NCI-H1930 (cell line): Measurements from ENCODE around the gene PHETA1.
"Not testable (repeated sequence)": the region's sequence is repeated elsewhere in the genome, so short reads cannot be mapped to it uniquely, and the experiment has no call there.

Source experiments
- DNase-seq, 2 experiments: peaks; one replicate each; lab custom pipeline; 2025; lab: John Stamatoyannopoulos, UW

The PHETA1 gene

DNA sequence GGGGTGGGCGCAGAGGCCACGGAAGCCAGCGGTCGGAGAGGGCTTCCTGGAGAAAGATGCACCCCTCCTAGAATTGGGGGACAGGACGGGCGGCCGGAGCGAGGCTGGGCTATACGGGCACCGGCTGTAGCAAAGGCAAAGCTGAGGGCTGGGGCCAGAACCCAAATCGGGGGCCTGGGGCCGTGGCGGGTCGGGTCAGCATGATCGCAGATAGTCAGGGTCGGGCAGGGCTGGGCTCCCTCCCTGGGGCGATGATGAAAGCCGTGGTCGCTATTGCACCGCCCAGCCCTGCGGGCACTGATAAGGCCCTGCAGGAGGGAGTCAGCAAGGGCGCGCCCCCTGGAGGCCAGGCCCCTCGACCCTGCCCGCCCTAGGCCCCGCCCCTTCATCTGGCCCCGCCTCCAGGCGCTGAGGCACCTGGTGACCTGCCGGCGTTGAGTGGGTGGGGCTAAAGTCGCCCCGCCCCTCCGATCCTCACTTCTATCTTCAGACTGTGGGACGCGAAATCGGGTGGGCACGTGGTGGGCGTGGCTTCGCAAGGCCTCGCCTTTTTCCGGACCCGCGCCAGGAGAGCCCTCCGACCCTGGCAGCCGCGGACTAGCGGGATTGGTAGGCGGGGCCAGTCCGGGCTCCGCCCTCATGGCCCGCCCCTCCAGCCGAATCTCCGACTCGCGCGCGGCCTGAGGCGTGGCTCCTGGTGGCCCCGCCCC is 36.4 kb upstream of the PHETA1 start:
- peak; percentile 97 for DNase-seq

DNA sequence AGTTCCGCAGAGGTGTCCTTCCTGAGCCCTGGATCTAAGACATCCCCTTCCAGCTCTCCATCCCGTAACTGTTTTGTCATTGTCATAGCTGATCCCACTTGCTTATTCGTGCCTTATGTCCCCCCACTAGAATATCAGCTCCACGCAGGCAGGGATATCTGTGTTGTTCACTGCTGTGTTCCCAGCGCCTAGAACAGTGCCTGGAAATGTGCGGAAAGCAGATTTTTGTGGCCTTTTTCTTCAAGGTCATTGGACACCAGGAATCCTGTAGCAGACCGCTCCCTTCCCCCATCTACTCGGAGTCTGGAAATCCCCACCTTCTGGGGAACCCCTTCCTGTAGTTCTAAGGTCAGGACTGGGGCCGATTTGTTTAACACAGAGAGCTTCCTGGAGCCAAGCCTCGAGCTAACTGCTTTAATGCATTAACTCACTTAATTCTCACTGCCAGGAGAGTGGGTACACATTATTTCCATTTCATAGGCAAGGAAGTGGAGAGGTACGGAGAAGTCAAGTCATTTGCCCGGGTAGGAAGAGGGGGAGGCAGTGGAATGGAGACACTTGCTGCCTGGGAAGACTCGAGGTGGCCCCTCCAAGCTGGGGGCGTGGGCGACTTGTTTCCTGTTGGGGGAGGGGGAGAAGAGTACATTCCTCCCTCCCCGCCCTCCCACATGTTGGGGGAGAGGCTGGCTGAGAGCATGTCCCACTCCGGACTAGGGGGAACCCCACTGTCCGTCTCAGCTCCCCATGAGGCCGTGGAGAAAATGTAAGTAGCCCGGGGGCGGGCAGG is 35.7 kb upstream of the PHETA1 start:
- no peak for DNase-seq

DNA sequence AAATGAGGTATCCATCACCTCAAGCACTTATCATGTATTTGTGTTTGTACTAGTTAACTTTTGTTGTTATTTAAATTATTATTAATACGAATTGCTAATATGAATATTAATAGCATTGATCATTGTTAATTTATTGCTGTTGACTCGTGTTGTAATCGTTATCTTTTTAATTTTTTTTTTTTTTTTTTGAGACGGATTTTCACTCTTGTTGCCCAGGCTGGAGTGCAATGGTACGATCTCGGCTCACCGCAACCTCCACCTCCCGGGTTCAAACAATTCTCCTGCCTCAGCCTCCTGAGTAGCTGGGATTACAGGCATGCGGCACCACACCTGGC is 33.6 kb upstream of the PHETA1 start:
- DNase-seq = not testable (repeated sequence)

DNA sequence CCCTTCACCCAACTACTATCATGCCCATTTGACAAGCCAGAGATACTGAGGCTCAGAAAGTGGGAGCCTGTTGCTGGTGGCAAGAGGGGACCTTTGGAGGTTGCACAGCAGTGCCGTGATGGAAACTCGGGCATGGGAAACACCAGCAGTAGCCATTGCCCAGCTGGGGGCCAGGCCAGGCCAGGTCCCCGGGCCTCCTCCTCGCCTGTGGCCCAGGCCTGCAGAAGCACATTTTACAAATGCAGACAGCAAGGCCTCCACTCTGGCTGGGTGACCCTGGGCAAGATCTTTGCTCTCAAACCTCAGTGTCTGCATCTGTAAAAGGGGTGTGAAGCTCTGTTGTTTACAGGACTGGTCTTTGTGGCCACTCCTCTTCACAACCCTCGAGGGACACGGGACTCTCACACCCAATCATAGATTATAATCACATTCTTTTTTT is 32.3 kb upstream of the PHETA1 start:
- no peak for DNase-seq

DNA sequence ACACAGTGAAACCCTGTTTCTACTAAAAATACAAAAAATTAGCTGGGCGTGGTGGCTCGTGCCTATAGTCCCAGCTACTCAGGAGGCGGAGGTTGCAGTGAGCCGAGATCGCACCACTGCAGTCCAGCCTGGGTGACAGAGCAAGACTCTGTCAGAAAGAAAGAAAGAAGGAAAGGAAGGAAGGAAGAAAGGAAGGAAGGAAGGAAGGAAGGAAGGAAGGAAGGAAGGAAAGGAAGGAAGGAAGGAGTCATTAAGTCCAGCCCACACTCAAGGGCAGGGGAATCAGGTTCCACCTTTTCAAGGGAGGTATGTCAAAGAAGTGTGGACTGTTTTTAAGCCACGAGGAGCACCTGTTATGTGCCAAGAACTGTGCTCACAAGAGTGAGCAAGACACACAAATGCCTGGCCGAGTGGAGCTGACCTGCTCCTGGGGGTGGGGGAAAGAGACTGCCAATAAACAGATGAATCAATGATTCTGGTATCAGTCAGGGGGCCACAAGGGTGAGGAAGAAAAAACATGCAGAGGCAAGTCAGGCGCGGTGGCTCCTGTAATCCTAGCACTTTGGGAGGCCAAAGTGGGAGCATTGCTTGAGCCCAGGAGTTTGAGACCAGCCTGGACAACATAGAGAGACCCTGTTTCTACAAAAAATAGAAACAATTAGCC is 31.0 kb upstream of the PHETA1 start:
- DNase-seq = not testable (repeated sequence)

DNA sequence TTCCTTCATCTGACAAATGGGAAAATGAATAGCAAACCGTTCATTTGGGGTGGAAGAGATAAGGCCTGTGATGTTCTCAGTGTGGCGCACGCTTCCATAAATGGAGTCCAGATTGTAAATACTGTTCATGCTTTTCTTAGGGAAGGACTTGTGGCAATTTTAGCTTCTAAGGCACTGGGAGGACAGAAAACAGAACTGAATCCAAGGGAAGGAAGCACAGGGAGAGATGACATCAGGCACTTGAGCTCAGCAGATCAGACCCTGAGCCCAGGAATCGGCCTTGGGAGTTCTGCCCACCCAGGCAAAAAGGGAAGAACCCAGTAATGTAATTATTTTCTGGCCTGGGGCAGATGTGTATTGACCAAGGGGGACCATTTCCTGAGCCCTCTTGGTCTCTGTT is 29.6 kb upstream of the PHETA1 start:
- no peak for DNase-seq

DNA sequence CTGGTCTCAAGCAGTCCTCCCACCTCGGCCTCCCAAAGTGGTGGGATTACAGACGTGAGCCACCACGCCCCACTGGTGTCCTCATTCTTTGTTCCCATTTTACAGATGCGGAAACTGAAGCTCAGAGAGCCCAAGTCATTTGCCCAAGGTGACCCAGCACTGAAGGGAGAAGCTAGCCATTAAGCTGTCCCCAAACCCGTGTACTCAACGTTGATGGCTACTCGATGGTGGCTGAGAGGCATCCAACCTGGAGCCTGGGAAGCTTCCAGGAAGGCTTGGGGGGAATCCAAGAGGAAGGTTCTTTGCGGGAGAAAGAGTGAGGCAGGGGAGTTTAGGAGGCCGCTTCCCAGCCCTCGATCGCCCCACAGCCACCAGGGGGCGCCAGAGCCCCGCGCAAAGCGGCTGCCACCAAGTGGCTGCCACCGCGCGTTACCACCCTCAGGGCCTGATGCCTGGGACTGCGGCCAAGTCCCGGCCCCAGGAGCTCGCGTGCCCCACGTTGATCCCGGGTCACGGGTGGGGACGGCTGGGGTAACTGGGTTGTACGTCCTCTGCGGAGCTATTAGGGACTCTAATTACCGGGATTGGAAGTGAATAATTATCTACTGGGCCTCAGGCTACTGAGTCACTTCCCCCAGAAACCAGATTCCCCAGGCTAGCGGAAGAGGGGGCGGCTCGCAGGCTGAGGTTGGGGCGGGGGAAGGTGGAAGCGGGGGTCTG is 28.0 kb upstream of the PHETA1 start:
- peak; percentile 58 to 83 for DNase-seq

DNA sequence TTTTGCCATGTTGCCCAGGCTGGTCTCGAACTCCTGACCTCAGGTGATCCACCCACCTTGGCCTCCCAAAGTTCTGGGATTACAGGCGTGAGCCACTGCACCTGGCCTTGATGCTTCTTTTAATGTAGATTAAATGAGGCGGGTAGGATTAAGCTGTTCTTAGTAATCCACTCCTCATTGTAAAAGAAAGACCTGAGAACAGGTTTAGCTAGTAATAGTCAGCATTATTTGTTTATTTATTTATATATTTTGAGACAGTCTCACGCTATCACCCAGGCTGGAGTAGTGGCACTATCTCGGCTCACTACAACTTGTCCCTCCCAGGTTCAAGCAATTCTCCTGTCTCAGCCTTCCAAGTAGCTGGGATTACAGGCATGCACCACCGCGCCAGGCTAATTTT is 27.4 kb upstream of the PHETA1 start:
- DNase-seq = not testable (repeated sequence)

DNA sequence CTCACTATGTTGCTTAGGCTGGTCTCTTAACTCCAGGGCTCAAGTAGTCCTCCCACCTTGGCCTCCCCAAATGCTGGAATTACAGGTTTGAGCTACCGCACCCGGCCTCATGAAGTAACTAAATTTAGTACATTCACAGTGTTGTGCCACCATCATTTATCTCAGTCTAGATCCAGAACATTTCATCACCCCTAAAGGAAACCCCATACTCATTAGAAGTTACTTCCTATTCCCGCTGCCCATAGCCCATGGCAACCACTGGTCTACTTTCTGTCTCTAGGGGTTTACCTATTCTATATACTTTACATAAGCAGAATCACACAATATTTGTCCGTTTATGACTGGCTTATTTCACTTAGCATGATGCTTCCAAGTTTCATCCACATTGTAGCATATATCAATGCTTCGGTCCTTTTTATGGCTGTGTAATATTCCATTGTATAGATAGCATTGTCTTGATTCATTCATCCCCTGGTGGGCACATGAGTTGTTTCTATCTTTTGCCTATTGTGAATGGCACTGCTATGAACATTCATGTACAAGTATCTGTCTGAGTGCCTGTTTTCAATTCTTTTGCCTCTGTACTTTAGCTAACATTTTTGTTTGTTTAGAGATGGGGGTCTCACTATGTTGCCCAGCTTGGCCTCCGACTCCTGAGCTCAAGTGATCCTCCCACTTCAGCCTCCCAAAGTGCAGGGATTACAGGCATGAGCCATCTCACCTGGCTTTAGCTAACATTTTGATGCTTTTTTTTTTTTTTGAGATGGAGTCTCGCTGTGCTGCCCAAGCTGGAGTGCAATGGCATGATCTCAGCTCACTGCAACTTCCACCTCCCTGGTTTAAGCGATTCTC is 26.7 kb upstream of the PHETA1 start:
- DNase-seq = no peak

DNA sequence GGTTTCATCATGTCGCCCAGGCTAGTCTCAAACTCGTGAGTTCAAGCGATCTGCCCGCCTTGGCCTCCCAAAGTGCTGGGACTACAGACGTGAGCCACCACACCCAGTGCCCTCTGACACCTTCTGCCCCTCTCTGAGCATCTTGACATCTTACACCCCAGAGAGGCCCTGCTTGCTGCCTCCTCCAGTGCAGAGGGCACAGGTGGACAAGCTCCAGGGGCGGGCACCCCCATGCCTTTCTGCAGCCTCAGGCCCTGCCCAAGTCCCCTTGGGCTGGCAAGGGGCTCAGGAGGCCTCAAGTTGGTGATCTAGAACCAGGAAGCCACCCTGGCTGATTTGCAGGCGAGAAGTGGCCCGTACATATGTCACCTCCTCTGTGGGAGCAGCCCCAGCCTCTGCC is 25.6 kb upstream of the PHETA1 start:
- no peak for DNase-seq

DNA sequence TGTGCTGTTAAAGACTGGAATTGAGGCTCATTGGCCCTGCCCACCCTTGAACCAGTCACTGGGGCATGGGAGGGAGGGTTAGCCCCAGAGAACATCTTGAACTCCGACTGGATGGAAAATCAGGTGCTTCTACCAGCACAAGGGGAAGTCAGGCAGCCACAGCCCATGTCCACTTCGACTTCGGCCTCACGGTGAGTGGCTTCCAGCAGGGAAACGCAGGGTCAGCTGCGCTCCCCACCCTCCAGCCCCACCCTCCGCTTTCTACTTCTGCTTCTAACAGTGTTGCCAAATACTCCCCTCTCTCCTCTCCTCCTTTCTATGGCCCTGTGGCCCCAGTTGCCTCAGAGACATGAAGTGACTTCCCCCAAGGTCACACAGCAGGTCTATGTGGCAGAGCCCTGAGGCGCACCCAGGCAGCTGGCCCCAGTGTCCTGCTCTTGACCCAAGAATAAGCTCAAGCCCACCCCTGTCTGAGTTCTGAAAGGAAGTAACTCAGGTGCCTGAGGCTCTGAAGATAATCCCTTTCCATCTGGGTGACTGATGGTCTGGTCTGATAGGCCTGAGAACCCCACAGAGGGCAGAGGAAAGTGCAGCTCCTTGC is 24.9 kb upstream of the PHETA1 start:
- no peak for DNase-seq

DNA sequence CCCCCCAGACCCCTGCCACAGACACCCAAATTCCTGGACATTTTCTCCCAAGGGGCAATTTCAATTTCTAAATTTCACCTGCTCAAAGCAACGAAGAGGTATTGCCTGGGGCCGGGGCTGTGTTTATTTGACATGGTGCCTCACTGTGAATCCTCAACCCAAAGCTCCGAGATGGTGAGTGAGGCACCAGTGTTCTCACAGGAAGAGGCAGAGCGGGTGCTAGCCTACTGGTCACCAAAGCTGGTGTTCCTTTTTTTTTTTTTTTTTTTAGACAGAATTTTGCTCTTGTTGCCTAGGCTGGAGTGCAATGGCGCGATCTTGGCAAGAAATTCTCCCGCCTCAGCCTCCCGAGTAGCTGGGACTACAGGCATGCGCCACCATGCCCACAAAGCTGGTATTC is 22.0 kb upstream of the PHETA1 start:
- DNase-seq = no peak

DNA sequence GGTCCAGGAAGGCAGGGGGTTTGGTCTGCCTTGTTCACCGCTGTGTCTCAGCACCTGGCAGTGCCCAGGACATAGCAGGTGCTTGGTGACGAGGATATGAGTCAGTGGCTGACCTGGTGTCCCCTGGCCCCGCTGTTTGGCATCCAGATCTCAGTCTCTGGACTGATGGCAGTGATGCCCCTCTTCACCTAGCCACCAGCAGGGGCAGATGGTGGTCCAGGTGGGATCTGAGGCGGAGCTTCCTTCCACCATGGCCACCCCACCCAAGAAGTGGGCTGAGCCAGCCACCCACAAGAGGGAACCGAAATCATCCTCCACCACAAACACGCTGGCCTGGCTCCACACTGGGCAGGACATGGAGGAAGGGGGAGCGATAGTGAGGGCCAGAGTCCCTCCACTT is 20.7 kb upstream of the PHETA1 start:
- DNase-seq = no peak

DNA sequence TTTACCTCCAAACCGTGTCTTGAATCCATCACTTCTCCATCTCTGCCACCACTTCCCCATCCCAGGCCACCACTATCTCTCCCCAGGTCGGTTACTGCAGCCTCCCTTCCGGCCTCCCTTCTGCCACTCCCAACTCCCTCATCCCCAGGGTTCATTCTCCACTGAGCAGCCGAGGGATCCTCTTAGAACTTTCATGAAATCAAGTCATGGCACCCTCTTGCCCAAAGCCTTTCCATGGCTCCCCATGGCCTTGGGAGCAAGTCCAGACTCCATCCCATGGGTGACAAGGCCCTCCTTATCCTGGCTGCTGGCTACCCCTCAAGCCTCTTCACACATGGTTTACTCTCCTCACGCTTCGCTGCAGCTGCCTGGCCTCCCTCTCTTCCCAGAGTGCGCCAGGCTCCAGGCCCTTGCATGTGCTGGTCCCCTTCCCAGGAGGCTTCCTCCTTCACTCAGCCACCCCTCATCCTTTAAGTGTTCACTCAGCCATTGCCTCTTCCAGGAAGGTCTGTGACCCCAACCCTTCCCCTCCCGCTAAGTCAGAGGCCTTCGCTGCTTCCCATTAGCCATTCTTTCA is 18.9 kb upstream of the PHETA1 start:
- DNase-seq = no peak

DNA sequence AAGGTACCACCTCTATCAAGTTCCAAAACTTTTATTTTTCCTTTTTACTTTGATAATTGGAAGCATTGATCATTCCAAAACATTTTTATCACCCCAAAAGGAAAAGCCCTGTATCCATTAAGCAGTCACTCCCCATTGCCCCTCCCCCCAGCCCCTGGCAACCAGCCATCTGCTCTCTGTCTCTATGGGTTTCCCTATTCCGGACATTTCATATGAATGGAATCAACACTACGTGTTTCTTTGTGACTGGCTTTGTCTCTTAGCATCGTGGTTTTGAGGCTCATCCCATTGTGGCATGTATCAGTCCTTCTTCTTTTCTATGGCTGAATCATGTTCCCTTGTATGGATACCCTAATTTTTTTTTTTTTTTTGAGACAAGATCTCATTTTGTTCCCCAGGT is 18.0 kb upstream of the PHETA1 start:
- DNase-seq = no peak

DNA sequence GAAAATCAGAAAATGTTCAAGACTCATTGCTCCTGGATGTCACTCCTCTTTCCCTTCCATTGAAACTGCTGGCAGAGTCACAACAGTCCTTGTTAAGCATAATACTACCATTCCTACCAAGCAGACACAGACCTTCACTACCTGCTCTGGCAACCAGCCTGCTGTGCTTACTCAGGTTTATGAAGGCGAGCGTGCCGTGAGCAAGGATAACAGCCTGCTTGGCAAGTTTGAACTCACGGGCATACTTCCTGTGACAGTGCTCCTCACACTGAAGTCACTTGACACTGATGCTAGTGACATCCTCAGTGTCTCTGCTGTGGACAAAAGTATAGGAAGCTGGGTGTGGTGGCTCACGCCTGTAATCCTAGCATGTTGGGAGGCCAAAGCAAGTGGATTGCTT is 15.7 kb upstream of the PHETA1 start:
- no peak for DNase-seq

DNA sequence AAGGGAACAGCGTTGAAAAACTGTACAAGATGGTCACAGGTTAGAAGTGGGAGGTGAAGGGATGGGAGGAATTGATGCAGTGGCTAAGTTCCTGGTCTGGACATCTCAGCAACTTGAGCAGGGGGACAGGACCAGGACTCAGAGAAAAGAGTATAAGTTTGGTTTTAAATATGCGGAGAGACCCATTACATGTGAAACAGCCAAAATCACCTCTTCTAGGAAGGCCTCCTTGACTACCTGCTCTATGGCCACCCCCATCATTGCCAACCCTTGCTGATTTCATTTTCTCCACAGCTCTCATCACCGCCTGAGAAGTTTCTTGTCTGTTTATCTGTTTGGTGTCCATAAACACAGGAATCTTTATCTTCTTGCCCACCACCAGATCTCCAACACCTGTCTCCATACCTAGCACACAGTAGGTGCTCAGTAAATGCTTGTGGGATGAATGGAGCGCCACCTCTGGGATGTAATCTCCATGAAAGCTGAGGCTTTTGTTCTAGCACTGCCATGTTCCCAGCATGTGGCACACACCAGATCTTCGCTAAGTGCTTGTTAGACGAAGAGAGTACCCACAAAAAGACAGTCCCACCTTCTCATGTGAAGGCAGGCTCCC is 11.2 kb upstream of the PHETA1 start:
- no peak for DNase-seq

DNA sequence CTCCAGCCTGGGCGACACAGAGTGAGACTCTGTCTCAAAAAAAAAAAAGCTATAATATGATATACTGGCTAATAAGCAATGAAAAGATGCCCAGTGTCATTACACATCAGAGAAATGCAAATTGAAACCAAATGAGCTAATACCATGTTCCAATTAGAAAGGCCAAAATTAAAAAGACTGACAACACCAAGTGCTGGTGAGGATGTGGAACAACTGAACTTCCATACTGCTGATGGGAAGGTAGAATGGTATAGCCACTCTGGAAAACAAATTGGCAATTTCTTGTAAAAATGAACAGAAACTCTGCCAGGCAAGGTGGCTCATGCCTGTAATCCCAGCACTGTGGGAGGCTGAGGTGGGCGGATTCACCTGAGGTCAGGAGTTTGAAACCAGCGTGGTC is 8.5 kb upstream of the PHETA1 start:
- no peak for DNase-seq

DNA sequence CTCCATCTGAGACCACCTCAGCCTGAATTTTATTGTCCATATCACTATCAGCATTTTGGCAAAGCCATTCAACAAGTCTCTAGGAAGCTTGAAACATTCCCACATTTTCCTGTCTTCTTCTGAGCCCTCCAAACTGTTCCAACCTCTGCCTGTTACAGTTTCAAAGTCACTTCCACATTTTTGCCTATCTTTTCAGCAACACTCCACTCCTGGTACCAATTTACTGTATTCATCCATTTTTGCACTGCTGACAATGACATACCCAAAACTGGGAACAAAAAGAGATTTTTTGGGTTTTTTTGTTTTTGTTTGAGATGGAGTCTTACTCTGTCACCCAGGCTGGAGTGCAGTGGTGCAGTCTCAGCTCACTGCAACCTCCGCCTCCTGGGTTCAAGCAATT is 4.3 kb upstream of the PHETA1 start:
- not testable (repeated sequence) for DNase-seq

DNA sequence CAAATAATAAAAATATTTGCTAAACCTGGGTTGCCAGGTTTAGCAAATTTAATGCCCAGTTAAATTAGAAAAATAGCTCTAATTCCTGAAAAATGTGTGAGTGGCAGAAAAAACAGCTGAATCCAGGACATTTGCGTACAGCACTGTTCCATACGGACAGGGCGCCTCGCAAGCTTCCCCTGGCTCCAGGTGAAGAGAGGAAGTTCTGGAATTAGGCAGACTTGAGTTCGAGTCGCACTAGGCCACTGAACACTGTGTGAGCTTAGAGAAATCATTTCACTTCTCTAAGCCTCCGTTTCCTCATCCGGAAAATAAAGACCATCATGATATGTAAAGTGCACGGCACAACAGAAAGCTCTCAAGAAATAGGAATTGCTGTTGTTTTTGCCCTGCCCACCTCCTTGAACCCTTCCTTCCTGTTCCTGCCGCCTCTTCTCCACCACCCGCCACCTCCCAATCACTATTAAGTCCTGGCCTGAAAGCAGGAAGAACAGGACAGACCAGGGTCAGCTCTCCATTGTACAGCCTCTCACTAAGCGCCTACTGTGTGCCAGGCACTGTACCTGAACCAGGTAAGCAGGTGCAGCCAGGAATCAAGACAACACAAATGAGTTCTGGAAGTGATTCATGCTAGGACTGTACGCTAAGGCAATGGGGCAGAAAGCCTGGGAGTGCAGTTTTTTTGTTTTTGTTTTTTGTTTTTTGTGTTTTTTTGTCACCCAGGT is 763 bp upstream of the PHETA1 start:
- DNase-seq = no peak
